ENCODE results near the gene CTSW.
A peak's percentile ranks its signal among the peaks of the same experiment; 100 is the strongest.

Gene CTSW

GRCh38 chr11:65856689-65857499 is 22.7 kb upstream of the CTSW start:
- peak; percentile 73 for DNase-seq

DNA sequence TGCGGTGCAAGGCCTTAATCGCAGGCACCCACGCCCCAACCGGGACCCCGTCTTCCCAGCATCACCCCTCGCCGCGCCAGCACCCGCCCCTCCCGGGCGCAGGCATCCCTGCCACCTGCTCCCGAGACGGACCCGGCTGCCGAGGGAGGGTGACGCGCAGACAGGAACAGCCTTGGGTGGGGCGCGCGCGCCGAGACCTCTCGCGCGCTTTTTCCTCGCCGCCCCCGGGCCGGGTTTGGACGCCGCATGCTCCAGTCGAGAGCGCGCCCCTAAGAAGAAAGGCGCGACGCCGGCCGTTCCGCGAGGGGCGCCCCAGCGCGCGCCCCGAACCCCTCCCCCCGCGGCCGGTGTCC is 22.2 kb upstream of the CTSW start:
- DNase-seq, result peak; percentile 50

DNA sequence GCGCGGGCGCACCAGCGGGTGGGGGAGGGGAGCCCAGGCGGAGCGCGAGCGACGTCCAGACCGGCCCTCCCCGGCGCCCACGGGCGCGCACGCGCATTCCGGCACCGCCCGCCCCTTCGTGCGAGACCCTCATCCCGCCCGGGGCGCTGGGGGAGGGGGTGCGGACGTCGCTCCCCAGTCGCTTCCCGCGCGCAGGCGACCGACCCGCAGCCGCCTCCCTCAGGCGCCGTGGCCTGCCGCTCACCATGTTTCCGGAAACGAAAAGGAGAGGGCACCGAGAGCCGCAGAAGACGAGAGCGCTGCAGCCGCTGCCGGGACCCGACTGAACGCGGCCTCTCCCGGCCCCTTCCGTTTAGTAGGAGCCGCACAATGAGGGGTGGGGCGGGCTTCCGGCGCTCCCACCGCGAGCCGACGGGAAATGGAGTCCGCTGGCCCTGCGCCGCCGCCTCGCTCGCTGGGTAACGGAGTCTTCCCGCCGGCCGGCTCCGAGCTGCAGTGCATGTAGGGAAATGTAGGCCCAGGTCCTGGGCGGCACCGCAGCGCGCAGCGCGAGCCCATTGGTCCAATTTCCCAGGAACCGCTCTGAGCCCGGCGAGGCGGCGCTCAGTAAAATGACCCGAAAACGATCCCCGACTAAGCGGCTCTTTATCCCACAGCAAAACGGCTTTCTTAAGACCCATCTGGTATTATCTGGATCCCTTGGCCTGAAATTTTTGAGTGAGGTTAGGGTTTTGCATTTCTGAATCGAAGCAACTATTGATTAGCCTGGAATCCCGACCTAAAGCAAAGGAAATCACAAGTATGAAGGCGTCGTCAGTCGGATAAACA is 21.6 kb upstream of the CTSW start, which contains the start of gene CFL1:
TSS of gene CFL1 (minus strand) at position 328 of the 828 bp plus-strand sequence. CDS start at position 247, 81 bp downstream.
- peak; percentile 89 for DNase-seq

GRCh38 chr11:65858681-65859087 is 21.0 kb upstream of the CTSW start:
- no peak for DNase-seq

- DNase-seq, result peak; percentile 94
Observed at GRCh38 chr11:65859095-65859811, 20.4 kb upstream of the CTSW start.

DNA sequence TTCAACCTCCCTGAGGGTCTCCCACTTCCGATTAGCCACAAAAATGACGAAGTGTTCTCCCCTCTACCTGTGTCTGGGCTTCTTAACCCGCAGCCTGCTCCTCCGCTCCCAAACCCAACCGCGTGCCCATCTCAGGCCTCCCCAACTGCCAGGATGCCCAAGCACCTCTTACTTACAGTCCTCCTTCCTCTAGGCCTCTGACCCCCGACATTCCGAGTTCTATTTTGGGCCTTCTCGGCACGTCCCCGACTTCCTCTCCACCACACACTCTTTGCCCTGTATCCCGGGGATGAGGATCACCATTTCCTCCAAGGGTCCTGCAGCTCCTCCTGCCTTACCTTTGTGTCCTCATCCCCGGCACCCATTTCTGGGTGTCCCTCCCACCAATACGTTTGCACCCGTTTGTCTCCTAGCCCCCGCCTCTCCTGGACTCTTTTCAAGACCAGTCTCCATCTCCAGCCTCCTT is 19.8 kb upstream of the CTSW start:
- no peak for DNase-seq

- DNase-seq, result peak; percentile 95
Observed at GRCh38 chr11:65860278-65861164, 19.1 kb upstream of the CTSW start, which contains the start of gene MUS81. MUS81 (plus strand) TSS chr11:65860433; CDS start chr11:65860754, 321 bp downstream.

- DNase-seq, result no peak
Observed at GRCh38 chr11:65861165-65861505, 18.5 kb upstream of the CTSW start.

GRCh38 chr11:65861533-65862183 is 18.0 kb upstream of the CTSW start:
- no peak for DNase-seq

- DNase-seq, result no peak
Observed at GRCh38 chr11:65862191-65862735, 17.4 kb upstream of the CTSW start.

- no peak for DNase-seq
Observed at GRCh38 chr11:65862941-65863888, 16.4 kb upstream of the CTSW start.

GRCh38 chr11:65863889-65864705 is 15.5 kb upstream of the CTSW start:
- no peak for DNase-seq

DNA sequence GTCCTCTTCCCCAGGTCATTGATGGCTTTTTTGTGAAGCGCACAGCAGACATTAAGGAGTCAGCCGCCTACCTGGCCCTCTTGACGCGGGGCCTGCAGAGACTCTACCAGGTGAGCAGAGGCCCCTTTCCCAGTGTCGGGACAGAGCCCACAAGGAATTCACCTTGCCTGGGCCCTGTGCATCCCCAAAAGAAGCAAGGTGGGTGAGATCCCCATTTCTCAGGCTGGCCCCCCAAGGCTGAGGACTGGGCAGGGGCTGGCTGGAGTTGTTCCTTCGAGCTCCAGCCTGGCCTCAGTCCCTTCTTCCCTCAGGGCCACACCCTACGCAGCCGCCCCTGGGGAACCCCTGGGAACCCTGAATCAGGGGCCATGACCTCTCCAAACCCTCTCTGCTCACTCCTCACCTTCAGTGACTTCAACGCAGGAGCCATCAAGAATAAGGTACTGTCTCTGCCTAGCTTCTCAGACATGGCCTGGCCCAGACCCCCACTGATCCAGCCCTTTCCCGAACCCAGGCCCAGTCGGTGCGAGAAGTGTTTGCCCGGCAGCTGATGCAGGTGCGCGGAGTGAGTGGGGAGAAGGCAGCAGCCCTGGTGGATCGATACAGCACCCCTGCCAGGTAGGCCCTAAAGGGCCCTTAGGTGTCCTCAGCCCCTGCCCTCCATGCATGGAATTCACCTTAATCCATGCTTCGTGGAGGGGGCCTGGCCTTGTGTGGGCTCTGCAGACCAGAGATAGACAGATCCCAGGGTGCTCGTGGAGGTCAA is 14.7 kb upstream of the CTSW start:
- DNase-seq, result no peak

GRCh38 chr11:65865550-65866172 is 14.0 kb upstream of the CTSW start:
- no peak for DNase-seq

GRCh38 chr11:65866509-65867283 is 12.9 kb upstream of the CTSW start:
- no peak for DNase-seq

- DNase-seq, result no peak
Observed at GRCh38 chr11:65867284-65868071, 12.2 kb upstream of the CTSW start.

Data from activated T-cell treated with anti-CD3 and anti-CD28 coated beads for 4 hours (primary cell).